Uterus (tissue), 2 donors: ENCODE results near the gene ANKFY1.

Source experiments
- CTCF ChIP-seq, 4 experiments: fragments of 200-600 bp in 2 of 4; fragments of 450-650 bp in 2 of 4; sonication (generic) in 2 of 4; IDR thresholded peaks; one replicate each; pipeline ENCODE4 v1.5.1; 2016 to 2019; ENCODE audit warnings: antibody characterized with exemption in 4 of 4, mild to moderate bottlenecking in 2 of 4, moderate library complexity in 1 of 4
- POLR2A ChIP-seq, 2 donors: fragments of 450-650 bp; IDR thresholded peaks; one replicate each; pipeline ENCODE4 v1.6.1; 2016; ENCODE audit warnings: antibody characterized with exemption in 2 of 2, mild to moderate bottlenecking in 1 of 2, moderate library complexity in 1 of 2

GRCh38 chr17:4130715-4131114, 133.1 kb downstream of the ANKFY1 start:
- no peak for TF ChIP-seq CTCF (IDR thresholded peaks at IDR 0.05)
- TF ChIP-seq POLR2A (IDR thresholded peaks at IDR 0.05): no peak
